GM18951 (cell line): ENCODE results near the gene DSG4.
"Not testable (repeated sequence)": the region's sequence is repeated elsewhere in the genome, so short reads cannot be mapped to it uniquely, and the experiment has no call there.

ENCODE experiments used
- POLR2A ChIP-seq: IDR thresholded peaks from 4 replicates; pipeline ENCODE4 v1.6.1; 2011; ENCODE audit warnings: mild to moderate bottlenecking; ENCODE audit not compliant: insufficient read length, insufficient read depth; ENCODE audit errors: extremely low read depth
- in situ Hi-C: fragments of 300-500 bp; cut with MboI; formaldehyde crosslinking; loops from one replicate; pipeline ENCODE4 v1.12.0; 2022; ENCODE audit warnings: low sequenced_read_pairs, mixed read lengths, inconsistent platforms; ENCODE audit not compliant: unreplicated experiment

The DSG4 gene

GRCh38 chr18:31376477-31376876, at the start of gene DSG4:
Gene DSG4 (plus strand): TSS chr18:31376777. CDS start chr18:31376912, 135 bp downstream.
- TF ChIP-seq POLR2A: no peak
- in situ Hi-C loops: no loop called here

- TF ChIP-seq POLR2A: no peak
- in situ Hi-C loops: no loop called here
Observed at GRCh38 chr18:31329787-31330438, 46.7 kb upstream of the DSG4 start.

- in situ Hi-C loops: no loop called here
Observed at GRCh38 chr18:31343454-31343853, 33.1 kb upstream of the DSG4 start.

GRCh38 chr18:31353336-31353735, 23.2 kb upstream of the DSG4 start:
- in situ Hi-C loops: not testable (repeated sequence)

More at GRCh38 chr18:31343454-31343853, 33.1 kb upstream of the DSG4 start:
- TF ChIP-seq POLR2A: no peak

GRCh38 chr18:31354990-31355389, 21.6 kb upstream of the DSG4 start:
- no peak for TF ChIP-seq POLR2A
- in situ Hi-C loops: no loop called here

GRCh38 chr18:31356025-31356424, 20.6 kb upstream of the DSG4 start:
- in situ Hi-C loops: no loop called here
- no peak for TF ChIP-seq POLR2A

- in situ Hi-C loops: no loop called here
- TF ChIP-seq POLR2A: no peak
Observed at GRCh38 chr18:31364190-31364589, 12.4 kb upstream of the DSG4 start.

- no peak for TF ChIP-seq POLR2A
Observed at GRCh38 chr18:31369478-31369877, 7.1 kb upstream of the DSG4 start.

GRCh38 chr18:31371989-31372388, 4.6 kb upstream of the DSG4 start:
- TF ChIP-seq POLR2A: no peak
- in situ Hi-C loops: no loop called here

More at GRCh38 chr18:31369478-31369877, 7.1 kb upstream of the DSG4 start:
- in situ Hi-C loops: no loop called here

GRCh38 chr18:31373641-31374040, 2.9 kb upstream of the DSG4 start:
- TF ChIP-seq POLR2A: no peak
- in situ Hi-C loops: no loop called here

GRCh38 chr18:31380912-31381311, 4.3 kb downstream of the DSG4 start:
- TF ChIP-seq POLR2A: no peak
- in situ Hi-C loops: no loop called here

- no peak for TF ChIP-seq POLR2A
- in situ Hi-C loops: no loop called here
Observed at GRCh38 chr18:31382107-31382506, 5.5 kb downstream of the DSG4 start.

GRCh38 chr18:31386741-31387140, 10.2 kb downstream of the DSG4 start:
- in situ Hi-C loops: no loop called here
- no peak for TF ChIP-seq POLR2A

- TF ChIP-seq POLR2A: no peak
- in situ Hi-C loops: no loop called here
Observed at GRCh38 chr18:31393286-31393685, 16.7 kb downstream of the DSG4 start.
